ENCODE data around the gene AXIN1.

DNA sequence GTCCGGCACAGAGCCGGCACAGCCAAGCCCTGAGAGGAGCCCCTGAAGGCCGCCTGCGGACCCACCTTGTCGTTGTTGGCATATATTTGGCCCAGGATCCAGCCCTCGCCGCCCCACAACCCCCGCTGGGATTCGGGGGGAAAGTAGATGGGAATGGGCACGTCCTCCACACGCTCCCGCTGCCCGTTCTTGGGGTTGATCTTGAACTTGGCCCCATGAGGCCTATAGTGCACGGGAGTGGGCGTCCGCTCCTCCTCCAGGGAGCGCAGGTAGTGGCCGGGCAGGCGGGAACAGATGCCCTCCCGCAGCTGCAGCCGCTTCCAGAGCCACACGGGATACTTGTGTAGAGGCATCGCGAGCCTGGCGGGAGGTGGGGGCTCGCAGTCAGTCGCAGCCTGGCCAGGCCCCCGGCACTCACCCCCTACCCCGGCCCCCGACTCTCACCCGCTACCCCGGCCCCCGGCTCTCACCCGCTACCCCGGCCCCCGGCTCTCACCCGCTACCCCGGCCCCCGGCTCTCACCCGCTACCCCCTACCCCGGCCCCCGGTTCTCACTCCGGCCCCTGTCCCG, 17.4 kb upstream of the AXIN1 start:
- TF ChIP-seq MAFK (IDR thresholded peaks at IDR 0.05; ENCODE audit: partially characterized antibody) (no peak), RFX5 (IDR thresholded peaks at IDR 0.05) (no peak), CEBPB (IDR thresholded peaks at IDR 0.05) (no peak), ZFP36 (IDR thresholded peaks at IDR 0.05; ENCODE audit: borderline replicate concordance, partially characterized antibody) (no peak), CHD2 (IDR thresholded peaks at IDR 0.05; ENCODE audit: low read length, partially characterized antibody) (no peak), SREBF2 (IDR thresholded peaks at IDR 0.05) (no peak), EP300 (IDR thresholded peaks at IDR 0.05) (no peak)
- TF ChIP-seq, protein P1, sequence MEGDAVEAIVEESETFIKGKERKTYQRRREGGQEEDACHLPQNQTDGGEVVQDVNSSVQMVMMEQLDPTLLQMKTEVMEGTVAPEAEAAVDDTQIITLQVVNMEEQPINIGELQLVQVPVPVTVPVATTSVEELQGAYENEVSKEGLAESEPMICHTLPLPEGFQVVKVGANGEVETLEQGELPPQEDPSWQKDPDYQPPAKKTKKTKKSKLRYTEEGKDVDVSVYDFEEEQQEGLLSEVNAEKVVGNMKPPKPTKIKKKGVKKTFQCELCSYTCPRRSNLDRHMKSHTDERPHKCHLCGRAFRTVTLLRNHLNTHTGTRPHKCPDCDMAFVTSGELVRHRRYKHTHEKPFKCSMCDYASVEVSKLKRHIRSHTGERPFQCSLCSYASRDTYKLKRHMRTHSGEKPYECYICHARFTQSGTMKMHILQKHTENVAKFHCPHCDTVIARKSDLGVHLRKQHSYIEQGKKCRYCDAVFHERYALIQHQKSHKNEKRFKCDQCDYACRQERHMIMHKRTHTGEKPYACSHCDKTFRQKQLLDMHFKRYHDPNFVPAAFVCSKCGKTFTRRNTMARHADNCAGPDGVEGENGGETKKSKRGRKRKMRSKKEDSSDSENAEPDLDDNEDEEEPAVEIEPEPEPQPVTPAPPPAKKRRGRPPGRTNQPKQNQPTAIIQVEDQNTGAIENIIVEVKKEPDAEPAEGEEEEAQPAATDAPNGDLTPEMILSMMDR (IDR thresholded peaks at IDR 0.05): no peak
- TF ChIP-seq, protein P2, sequence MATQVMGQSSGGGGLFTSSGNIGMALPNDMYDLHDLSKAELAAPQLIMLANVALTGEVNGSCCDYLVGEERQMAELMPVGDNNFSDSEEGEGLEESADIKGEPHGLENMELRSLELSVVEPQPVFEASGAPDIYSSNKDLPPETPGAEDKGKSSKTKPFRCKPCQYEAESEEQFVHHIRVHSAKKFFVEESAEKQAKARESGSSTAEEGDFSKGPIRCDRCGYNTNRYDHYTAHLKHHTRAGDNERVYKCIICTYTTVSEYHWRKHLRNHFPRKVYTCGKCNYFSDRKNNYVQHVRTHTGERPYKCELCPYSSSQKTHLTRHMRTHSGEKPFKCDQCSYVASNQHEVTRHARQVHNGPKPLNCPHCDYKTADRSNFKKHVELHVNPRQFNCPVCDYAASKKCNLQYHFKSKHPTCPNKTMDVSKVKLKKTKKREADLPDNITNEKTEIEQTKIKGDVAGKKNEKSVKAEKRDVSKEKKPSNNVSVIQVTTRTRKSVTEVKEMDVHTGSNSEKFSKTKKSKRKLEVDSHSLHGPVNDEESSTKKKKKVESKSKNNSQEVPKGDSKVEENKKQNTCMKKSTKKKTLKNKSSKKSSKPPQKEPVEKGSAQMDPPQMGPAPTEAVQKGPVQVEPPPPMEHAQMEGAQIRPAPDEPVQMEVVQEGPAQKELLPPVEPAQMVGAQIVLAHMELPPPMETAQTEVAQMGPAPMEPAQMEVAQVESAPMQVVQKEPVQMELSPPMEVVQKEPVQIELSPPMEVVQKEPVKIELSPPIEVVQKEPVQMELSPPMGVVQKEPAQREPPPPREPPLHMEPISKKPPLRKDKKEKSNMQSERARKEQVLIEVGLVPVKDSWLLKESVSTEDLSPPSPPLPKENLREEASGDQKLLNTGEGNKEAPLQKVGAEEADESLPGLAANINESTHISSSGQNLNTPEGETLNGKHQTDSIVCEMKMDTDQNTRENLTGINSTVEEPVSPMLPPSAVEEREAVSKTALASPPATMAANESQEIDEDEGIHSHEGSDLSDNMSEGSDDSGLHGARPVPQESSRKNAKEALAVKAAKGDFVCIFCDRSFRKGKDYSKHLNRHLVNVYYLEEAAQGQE (IDR thresholded peaks at IDR 0.05): no peak
- TF ChIP-seq, protein P3, sequence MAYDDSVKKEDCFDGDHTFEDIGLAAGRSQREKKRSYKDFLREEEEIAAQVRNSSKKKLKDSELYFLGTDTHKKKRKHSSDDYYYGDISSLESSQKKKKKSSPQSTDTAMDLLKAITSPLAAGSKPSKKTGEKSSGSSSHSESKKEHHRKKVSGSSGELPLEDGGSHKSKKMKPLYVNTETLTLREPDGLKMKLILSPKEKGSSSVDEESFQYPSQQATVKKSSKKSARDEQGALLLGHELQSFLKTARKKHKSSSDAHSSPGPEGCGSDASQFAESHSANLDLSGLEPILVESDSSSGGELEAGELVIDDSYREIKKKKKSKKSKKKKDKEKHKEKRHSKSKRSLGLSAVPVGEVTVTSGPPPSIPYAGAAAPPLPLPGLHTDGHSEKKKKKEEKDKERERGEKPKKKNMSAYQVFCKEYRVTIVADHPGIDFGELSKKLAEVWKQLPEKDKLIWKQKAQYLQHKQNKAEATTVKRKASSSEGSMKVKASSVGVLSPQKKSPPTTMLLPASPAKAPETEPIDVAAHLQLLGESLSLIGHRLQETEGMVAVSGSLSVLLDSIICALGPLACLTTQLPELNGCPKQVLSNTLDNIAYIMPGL (CRISPR knock-in tag; IDR thresholded peaks at IDR 0.05; ENCODE audit: borderline replicate concordance): no peak
- TF ChIP-seq, protein P4, sequence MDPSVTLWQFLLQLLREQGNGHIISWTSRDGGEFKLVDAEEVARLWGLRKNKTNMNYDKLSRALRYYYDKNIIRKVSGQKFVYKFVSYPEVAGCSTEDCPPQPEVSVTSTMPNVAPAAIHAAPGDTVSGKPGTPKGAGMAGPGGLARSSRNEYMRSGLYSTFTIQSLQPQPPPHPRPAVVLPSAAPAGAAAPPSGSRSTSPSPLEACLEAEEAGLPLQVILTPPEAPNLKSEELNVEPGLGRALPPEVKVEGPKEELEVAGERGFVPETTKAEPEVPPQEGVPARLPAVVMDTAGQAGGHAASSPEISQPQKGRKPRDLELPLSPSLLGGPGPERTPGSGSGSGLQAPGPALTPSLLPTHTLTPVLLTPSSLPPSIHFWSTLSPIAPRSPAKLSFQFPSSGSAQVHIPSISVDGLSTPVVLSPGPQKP (IDR thresholded peaks at IDR 0.05; ENCODE audit: low read depth, low read length): no peak
